ENCODE data around the gene BTAF1. TPM values are rescaled to one million over a fixed set of nuclear protein-coding genes. Genes with fewer than 3 reads are reported as not detected.

The BTAF1 gene
- total RNA-seq, 1 experiment from 2014 or later: 49.6 TPM

DNA sequence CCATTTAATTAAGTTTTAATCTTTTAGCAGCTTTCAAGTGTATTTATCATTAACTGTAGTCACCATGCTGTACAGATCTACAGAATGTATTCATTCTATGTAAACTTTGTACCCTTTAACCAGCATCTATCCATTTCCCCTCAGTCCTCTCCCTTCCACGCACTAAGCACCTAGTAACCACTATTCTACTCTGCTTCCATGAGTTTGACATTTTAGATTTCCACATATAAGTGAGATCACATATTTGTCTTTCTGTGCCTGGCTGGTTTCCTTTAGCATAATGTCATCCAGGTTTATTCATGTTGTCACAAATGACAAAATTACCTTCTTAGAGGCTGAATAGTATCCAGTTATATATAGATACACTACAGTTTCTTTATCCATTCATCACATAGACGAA lies 79.7 kb downstream of the BTAF1 start:
- Mint-ChIP-seq H3K4me1 (no peaks in the 10 kb centered on the region), H3K27ac (no peak overlapping the region), H3K27me3 (ENCODE audit: low read depth) (no peaks in the 10 kb centered on the region), H3K4me3 (no peak overlapping the region), H3K36me3 (peaks cover 47% of the 10 kb centered on the region), H3K9me3 (peaks cover 3% of the 10 kb centered on the region; the same call in 1 of the 2 replicates)
- ATAC-seq: no peak
- no peak for DNase-seq (ENCODE audit: low spot score)
- TF ChIP-seq, protein P1, sequence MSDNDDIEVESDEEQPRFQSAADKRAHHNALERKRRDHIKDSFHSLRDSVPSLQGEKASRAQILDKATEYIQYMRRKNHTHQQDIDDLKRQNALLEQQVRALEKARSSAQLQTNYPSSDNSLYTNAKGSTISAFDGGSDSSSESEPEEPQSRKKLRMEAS (CRISPR knock-in tag; IDR thresholded peaks at IDR 0.05): no peak
- TF ChIP-seq, protein P2, sequence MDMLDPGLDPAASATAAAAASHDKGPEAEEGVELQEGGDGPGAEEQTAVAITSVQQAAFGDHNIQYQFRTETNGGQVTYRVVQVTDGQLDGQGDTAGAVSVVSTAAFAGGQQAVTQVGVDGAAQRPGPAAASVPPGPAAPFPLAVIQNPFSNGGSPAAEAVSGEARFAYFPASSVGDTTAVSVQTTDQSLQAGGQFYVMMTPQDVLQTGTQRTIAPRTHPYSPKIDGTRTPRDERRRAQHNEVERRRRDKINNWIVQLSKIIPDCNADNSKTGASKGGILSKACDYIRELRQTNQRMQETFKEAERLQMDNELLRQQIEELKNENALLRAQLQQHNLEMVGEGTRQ (CRISPR knock-in tag; IDR thresholded peaks at IDR 0.05): no peak
- TF ChIP-seq, protein P3, sequence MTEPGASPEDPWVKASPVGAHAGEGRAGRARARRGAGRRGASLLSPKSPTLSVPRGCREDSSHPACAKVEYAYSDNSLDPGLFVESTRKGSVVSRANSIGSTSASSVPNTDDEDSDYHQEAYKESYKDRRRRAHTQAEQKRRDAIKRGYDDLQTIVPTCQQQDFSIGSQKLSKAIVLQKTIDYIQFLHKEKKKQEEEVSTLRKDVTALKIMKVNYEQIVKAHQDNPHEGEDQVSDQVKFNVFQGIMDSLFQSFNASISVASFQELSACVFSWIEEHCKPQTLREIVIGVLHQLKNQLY (CRISPR knock-in tag; IDR thresholded peaks at IDR 0.05): no peak
- TF ChIP-seq ZNF425 (CRISPR knock-in tag; conservative IDR thresholded peaks at IDR 0.05) (no peak), USF1 (CRISPR knock-in tag; IDR thresholded peaks at IDR 0.05) (no peak), ZNF423 (CRISPR knock-in tag; IDR thresholded peaks at IDR 0.05) (no peak), JUN (CRISPR knock-in tag; IDR thresholded peaks at IDR 0.05) (no peak), GABPB1 (CRISPR knock-in tag; IDR thresholded peaks at IDR 0.05) (no peak), ZNF263 (CRISPR knock-in tag; IDR thresholded peaks at IDR 0.05; ENCODE audit: low read depth) (no peak), CREM (CRISPR knock-in tag; IDR thresholded peaks at IDR 0.05) (no peak), IRF2 (CRISPR knock-in tag; IDR thresholded peaks at IDR 0.05; ENCODE audit: borderline replicate concordance, low read depth) (no peak), ZNF671 (CRISPR knock-in tag; IDR thresholded peaks at IDR 0.05) (no peak), ZNF232 (CRISPR knock-in tag; IDR thresholded peaks at IDR 0.05) (no peak), FOXP4 (CRISPR knock-in tag; IDR thresholded peaks at IDR 0.05) (no peak), HMGA2 (CRISPR knock-in tag; IDR thresholded peaks at IDR 0.05) (no peak)
- TF ChIP-seq, protein P4, sequence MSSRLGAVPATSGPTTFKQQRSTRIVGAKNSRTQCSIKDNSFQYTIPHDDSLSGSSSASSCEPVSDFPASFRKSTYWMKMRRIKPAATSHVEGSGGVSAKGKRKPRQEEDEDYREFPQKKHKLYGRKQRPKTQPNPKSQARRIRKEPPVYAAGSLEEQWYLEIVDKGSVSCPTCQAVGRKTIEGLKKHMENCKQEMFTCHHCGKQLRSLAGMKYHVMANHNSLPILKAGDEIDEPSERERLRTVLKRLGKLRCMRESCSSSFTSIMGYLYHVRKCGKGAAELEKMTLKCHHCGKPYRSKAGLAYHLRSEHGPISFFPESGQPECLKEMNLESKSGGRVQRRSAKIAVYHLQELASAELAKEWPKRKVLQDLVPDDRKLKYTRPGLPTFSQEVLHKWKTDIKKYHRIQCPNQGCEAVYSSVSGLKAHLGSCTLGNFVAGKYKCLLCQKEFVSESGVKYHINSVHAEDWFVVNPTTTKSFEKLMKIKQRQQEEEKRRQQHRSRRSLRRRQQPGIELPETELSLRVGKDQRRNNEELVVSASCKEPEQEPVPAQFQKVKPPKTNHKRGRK (CRISPR knock-in tag; IDR thresholded peaks at IDR 0.05; ENCODE audit: borderline replicate concordance): no peak
- TF ChIP-seq, protein P5, sequence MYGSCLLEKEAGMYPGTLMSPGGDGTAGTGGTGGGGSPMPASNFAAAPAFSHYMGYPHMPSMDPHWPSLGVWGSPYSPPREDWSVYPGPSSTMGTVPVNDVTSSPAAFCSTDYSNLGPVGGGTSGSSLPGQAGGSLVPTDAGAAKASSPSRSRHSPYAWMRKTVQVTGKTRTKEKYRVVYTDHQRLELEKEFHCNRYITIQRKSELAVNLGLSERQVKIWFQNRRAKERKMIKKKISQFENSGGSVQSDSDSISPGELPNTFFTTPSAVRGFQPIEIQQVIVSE (CRISPR knock-in tag; IDR thresholded peaks at IDR 0.05; ENCODE audit: borderline replicate concordance): no peak
- TF ChIP-seq, protein P6, sequence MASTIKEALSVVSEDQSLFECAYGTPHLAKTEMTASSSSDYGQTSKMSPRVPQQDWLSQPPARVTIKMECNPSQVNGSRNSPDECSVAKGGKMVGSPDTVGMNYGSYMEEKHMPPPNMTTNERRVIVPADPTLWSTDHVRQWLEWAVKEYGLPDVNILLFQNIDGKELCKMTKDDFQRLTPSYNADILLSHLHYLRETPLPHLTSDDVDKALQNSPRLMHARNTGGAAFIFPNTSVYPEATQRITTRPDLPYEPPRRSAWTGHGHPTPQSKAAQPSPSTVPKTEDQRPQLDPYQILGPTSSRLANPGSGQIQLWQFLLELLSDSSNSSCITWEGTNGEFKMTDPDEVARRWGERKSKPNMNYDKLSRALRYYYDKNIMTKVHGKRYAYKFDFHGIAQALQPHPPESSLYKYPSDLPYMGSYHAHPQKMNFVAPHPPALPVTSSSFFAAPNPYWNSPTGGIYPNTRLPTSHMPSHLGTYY (CRISPR knock-in tag; IDR thresholded peaks at IDR 0.05): no peak
- TF ChIP-seq, protein P7, sequence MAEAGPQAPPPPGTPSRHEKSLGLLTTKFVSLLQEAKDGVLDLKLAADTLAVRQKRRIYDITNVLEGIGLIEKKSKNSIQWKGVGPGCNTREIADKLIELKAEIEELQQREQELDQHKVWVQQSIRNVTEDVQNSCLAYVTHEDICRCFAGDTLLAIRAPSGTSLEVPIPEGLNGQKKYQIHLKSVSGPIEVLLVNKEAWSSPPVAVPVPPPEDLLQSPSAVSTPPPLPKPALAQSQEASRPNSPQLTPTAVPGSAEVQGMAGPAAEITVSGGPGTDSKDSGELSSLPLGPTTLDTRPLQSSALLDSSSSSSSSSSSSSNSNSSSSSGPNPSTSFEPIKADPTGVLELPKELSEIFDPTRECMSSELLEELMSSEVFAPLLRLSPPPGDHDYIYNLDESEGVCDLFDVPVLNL (CRISPR knock-in tag; IDR thresholded peaks at IDR 0.05; ENCODE audit: borderline replicate concordance, low read depth): no peak
- ChIA-PET POLR2A (no interaction called here), CTCF (interaction anchor here (1.0 kb wide), 1 partner anchor 514 kb away, joined by 3 read pairs; no protein-coding TSS in a partner anchor)
